Prostate gland (tissue), 2 donors: Measurements from ENCODE around the gene HYCC1. TPM values are rescaled to one million over a fixed set of nuclear protein-coding genes. Genes with fewer than 3 reads are reported as not detected.

Experiments used
- DNase-seq: peaks from one replicate; pipeline ENCODE4 v3.0.0-alpha.2; 2019; ENCODE audit warnings: low spot score
- H3K27ac ChIP-seq, 2 donors: fragments of 200-600 bp; sonication (generic); 2 replicates each; pipeline ENCODE4 v1.5.1; 2017 to 2019
- H3K27me3 ChIP-seq: fragments of 200-600 bp; sonication (generic); replicated peaks from 2 replicates; pipeline ENCODE4 v1.5.1; 2019; ENCODE audit not compliant: insufficient read depth
- H3K36me3 ChIP-seq, 2 donors: fragments of 200-600 bp; sonication (generic); 1 replicate in 1 of 2; 2 replicates in 1 of 2; pipeline versions ENCODE4 v1.5.1 to v1.8.1; 2017 to 2019
- H3K4me1 ChIP-seq: fragments of 200-600 bp; sonication (generic); replicated peaks from 2 replicates; pipeline ENCODE4 v1.5.1; 2019
- H3K4me3 ChIP-seq, 2 donors: fragments of 200-600 bp; sonication (generic); 2 replicates each; pipeline ENCODE4 v1.5.1; 2017 to 2019
- H3K9me3 ChIP-seq: fragments of 200-600 bp; sonication (generic); 2 replicates; pipeline ENCODE4 v1.5.1; 2017
- CTCF ChIP-seq, 4 experiments: fragments of 200-600 bp in 2 of 4; fragments of 450-650 bp in 2 of 4; sonication (generic) in 2 of 4; IDR thresholded peaks; 1 replicate in 3 of 4; 2 replicates in 1 of 4; pipeline ENCODE4 v1.5.1; 2016 to 2019; ENCODE audit warnings: antibody characterized with exemption in 4 of 4, mild to moderate bottlenecking in 2 of 4, moderate library complexity in 2 of 4
- POLR2A ChIP-seq: fragments of 450-650 bp; IDR thresholded peaks from one replicate; pipeline ENCODE4 v1.6.1; 2016; ENCODE audit warnings: antibody characterized with exemption, mild to moderate bottlenecking
- POLR2AphosphoS5 ChIP-seq: sonication (generic); formaldehyde crosslinking; IDR thresholded peaks from one replicate; pipeline ENCODE4 v1.6.1; 2017; ENCODE audit warnings: antibody characterized with exemption
- WGBS: methylation state at CpG from one replicate; pipeline ENCODE4 v1.1.5; 2018; 5-methylcytosine and 5-hydroxymethylcytosine counted together
- intact Hi-C: fragments of 100-400 bp; cut with DNase I; formaldehyde crosslinking; loops from one replicate; pipeline ENCODE4 v1.14.2; 2022
- total RNA-seq, 2 donors: library from RNA; depleted of rRNA; stranded (reverse); fragments of >200 nt; gene quantifications; one replicate each; pipeline ENCODE4 v1.1.0, GENCODE V29; 2016

HYCC1 gene
- total RNA-seq, 2 donors from 2014 or later: 15.7 to 18.3 TPM

DNA sequence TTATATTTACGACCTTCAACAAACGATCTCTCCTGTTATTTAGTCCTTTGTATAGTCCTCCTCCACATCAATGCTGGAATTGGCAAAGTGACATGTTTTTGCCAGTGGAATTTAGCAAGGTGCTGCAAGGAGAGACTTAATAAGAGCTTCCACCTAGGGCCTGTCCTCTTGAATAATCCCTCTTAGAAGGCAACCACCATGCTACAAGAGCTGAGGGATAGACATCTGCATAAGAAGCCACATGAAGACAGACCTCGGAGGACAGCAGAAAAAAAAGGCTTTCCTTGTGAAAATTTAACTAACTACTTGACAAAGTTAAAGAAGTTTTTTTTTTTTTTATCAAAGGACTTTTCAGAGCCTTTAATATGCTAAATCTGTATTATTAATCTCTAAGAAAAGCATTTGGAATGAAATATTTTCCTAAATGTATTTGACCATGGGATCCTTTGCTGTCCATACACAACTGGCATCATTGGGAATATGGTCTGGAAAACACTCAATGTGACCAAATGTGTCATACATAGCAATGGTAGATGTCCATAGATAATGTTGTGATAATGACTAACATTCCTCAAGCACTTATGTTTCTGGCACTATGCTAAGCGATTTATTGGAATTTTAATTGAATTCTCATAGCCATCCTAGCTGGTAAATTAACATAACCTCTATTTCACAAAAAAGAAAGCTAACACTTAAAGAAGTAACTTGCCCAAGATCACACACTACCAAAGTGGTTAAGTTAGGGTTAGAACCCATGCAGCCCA is 13.2 kb downstream of the HYCC1 start:
- Histone ChIP-seq H3K36me3 (no peaks in the 10 kb centered on the region), H3K27ac (no peak overlapping the region), H3K4me1 (no peaks in the 10 kb centered on the region), H3K9me3 (no peaks in the 10 kb centered on the region), H3K27me3 (no peaks in the 10 kb centered on the region), H3K4me3 (no peak overlapping the region)
- intact Hi-C loops: no loop called here
- 82% methylated on average over 4 of the region's 4 CpGs for WGBS
- no peak for DNase-seq
- TF ChIP-seq POLR2A: no peak
- TF ChIP-seq POLR2AphosphoS5: no peak
- TF ChIP-seq CTCF (IDR thresholded peaks at IDR 0.05): no peak

DNA sequence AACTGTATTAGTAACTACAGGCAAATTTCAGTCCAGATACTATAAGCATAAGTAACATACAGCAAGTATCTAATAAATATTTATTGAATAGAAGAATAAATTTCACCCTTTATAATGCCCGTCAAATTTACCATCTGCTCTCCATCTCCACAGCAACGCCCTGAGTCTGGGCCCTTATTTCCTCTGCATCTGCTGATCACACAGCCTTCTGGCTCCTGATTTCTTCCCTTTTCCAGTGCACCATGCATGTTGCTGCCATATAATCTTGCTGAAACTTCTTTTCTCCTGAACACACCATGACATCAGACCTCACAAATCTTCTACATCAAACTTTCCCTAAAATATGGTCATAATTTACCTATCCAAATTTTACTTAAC is 15.4 kb downstream of the HYCC1 start:
- no peak for DNase-seq

DNA sequence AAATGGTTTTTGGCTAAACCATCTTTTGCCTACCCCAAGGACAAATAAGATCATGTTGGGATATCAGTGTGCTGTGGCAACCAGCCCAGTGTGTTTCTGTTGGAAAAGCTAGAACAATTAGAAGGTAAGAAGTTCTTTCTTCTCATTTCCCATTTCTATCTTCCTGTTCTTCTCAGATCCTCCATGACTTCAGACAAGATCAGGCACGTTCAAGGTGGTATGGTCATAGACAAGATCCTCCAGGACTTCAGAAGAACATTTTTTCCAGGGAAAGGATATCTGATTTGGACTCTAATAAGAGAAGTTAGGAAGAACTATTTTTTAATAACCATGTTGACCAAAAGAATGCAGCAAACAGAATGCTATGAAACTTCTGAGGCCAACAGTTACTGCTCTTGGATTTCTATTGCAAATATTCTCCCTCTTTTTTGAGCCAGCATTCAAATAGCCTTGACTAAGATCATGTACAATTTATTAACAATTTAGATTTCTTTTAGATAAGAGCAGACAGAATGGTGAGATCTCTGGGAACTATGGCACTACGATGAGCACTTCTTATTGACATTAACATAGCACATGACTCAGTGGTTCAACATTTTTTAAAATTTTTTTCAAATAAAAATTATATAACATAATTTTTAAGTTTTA is 15.9 kb downstream of the HYCC1 start:
- WGBS: 56% methylated on average over 2 of the region's 2 CpGs
- H3K27ac ChIP-seq: no peak overlapping the region
- no peak for TF ChIP-seq CTCF (IDR thresholded peaks at IDR 0.05)
- no peak for TF ChIP-seq POLR2AphosphoS5
- TF ChIP-seq POLR2A: no peak
- H3K27me3 ChIP-seq: no peaks in the 10 kb centered on the region
- no peak for DNase-seq
- no peaks in the 10 kb centered on the region for H3K4me1 ChIP-seq
- no peaks in the 10 kb centered on the region for H3K36me3 ChIP-seq
- no peak overlapping the region for H3K4me3 ChIP-seq
- intact Hi-C loops: no loop called here
- no peaks in the 10 kb centered on the region for H3K9me3 ChIP-seq

More for the DNA sequence above, 15.4 kb downstream of the HYCC1 start:
- H3K4me1 ChIP-seq: no peaks in the 10 kb centered on the region
- H3K27ac ChIP-seq: no peak overlapping the region
- no peak overlapping the region for H3K4me3 ChIP-seq
- H3K27me3 ChIP-seq: no peaks in the 10 kb centered on the region
- TF ChIP-seq POLR2AphosphoS5 (no peak), POLR2A (no peak), CTCF (IDR thresholded peaks at IDR 0.05) (no peak)
- intact Hi-C loops: no loop called here
- WGBS: 79% methylated on average over 2 of the region's 2 CpGs
- no peaks in the 10 kb centered on the region for H3K9me3 ChIP-seq
- H3K36me3 ChIP-seq: no peaks in the 10 kb centered on the region

DNA sequence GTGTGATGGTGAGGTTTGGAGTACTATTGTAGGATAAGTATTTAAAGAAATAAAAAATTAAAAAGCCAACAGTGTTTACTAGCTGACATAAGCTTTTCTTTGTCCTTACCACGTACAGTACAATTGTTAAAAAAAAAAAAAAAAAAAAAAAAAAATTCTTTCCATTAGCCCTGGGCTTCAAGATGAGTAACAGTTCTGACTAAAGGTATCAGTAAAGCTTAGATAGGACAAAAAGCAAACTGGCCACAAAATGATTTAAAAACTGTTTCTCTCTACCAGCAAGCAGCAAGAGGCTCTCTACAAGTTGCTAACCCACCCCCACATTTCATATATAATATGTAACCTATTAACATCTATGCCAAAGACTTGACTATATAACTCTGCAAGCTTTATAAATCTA is 17.5 kb downstream of the HYCC1 start:
- H3K27ac ChIP-seq: no peak overlapping the region
- H3K4me3 ChIP-seq: no peak overlapping the region
- 18% methylated on average over 1 of the region's 1 CpG for WGBS
- H3K4me1 ChIP-seq: no peaks in the 10 kb centered on the region
- H3K27me3 ChIP-seq: no peaks in the 10 kb centered on the region
- intact Hi-C loops: no loop called here
- H3K36me3 ChIP-seq: no peaks in the 10 kb centered on the region
- no peak for DNase-seq
- no peaks in the 10 kb centered on the region for H3K9me3 ChIP-seq
- no peak for TF ChIP-seq CTCF (IDR thresholded peaks at IDR 0.05)
- no peak for TF ChIP-seq POLR2A
- no peak for TF ChIP-seq POLR2AphosphoS5

GRCh38 chr7:22995011-22995410 is 18.9 kb downstream of the HYCC1 start:
- Histone ChIP-seq H3K36me3 (no peaks in the 10 kb centered on the region), H3K4me3 (no peak overlapping the region), H3K27me3 (no peaks in the 10 kb centered on the region), H3K27ac (no peak overlapping the region), H3K4me1 (no peaks in the 10 kb centered on the region), H3K9me3 (no peaks in the 10 kb centered on the region)
- TF ChIP-seq POLR2AphosphoS5 (no peak), POLR2A (no peak), CTCF (IDR thresholded peaks at IDR 0.05) (no peak)
- DNase-seq: no peak
- 94% methylated on average over 2 of the region's 2 CpGs for WGBS
- intact Hi-C loops: no loop called here
